ENCODE data around the gene RAB1A.

RAB1A gene

GRCh38 chr2:65093211-65093610, 36.7 kb downstream of the RAB1A start:
- no peak for TF ChIP-seq FOXP2 (optimal IDR thresholded peaks at IDR 0.05; ENCODE audit: borderline replicate concordance, extremely low read depth, extremely low read length, insufficient read depth)
- TF ChIP-seq REST (IDR thresholded peaks at IDR 0.05; ENCODE audit: insufficient read depth in 1 of 2, low read depth in 2 of 2, low read length in 2 of 2): no peak
- no peak for TF ChIP-seq SIN3A (IDR thresholded peaks at IDR 0.05; ENCODE audit: borderline replicate concordance, insufficient read depth, low read length)
- no peak for TF ChIP-seq TAF1 (IDR thresholded peaks at IDR 0.05; ENCODE audit: borderline replicate concordance, insufficient read depth, low read length)
- no peak for TF ChIP-seq POLR2AphosphoS5 (IDR thresholded peaks at IDR 0.05; ENCODE audit: low read depth, low read length)

GRCh38 chr2:65092791-65093190, 37.1 kb downstream of the RAB1A start:
- TF ChIP-seq REST (IDR thresholded peaks at IDR 0.05; ENCODE audit: insufficient read depth in 1 of 2, low read depth in 2 of 2, low read length in 2 of 2): no peak
- TF ChIP-seq SIN3A (IDR thresholded peaks at IDR 0.05; ENCODE audit: borderline replicate concordance, insufficient read depth, low read length): no peak
- TF ChIP-seq POLR2AphosphoS5 (IDR thresholded peaks at IDR 0.05; ENCODE audit: low read depth, low read length): no peak
- no peak for TF ChIP-seq TAF1 (IDR thresholded peaks at IDR 0.05; ENCODE audit: borderline replicate concordance, insufficient read depth, low read length)
- TF ChIP-seq FOXP2 (optimal IDR thresholded peaks at IDR 0.05; ENCODE audit: borderline replicate concordance, extremely low read depth, extremely low read length, insufficient read depth): no peak

GRCh38 chr2:65085148-65085547, 44.8 kb downstream of the RAB1A start:
- TF ChIP-seq SIN3A (IDR thresholded peaks at IDR 0.05; ENCODE audit: borderline replicate concordance, insufficient read depth, low read length) (no peak), REST (IDR thresholded peaks at IDR 0.05; ENCODE audit: insufficient read depth in 1 of 2, low read depth in 2 of 2, low read length in 2 of 2) (no peak), TAF1 (IDR thresholded peaks at IDR 0.05; ENCODE audit: borderline replicate concordance, insufficient read depth, low read length) (no peak), FOXP2 (optimal IDR thresholded peaks at IDR 0.05; ENCODE audit: borderline replicate concordance, extremely low read depth, extremely low read length, insufficient read depth) (no peak), POLR2AphosphoS5 (IDR thresholded peaks at IDR 0.05; ENCODE audit: low read depth, low read length) (no peak)

- TF ChIP-seq TAF1 (IDR thresholded peaks at IDR 0.05; ENCODE audit: borderline replicate concordance, insufficient read depth, low read length) (no peak), REST (IDR thresholded peaks at IDR 0.05; ENCODE audit: insufficient read depth in 1 of 2, low read depth in 2 of 2, low read length in 2 of 2) (no peak), SIN3A (IDR thresholded peaks at IDR 0.05; ENCODE audit: borderline replicate concordance, insufficient read depth, low read length) (no peak), FOXP2 (optimal IDR thresholded peaks at IDR 0.05; ENCODE audit: borderline replicate concordance, extremely low read depth, extremely low read length, insufficient read depth) (no peak), POLR2AphosphoS5 (IDR thresholded peaks at IDR 0.05; ENCODE audit: low read depth, low read length) (no peak)
These were observed 48.6 kb downstream of the RAB1A start for GRCh38 chr2:65081232-65081685.

- TF ChIP-seq POLR2AphosphoS5 (IDR thresholded peaks at IDR 0.05; ENCODE audit: low read depth, low read length) (no peak), REST (IDR thresholded peaks at IDR 0.05; ENCODE audit: insufficient read depth in 1 of 2, low read depth in 2 of 2, low read length in 2 of 2) (no peak), TAF1 (IDR thresholded peaks at IDR 0.05; ENCODE audit: borderline replicate concordance, insufficient read depth, low read length) (no peak), SIN3A (IDR thresholded peaks at IDR 0.05; ENCODE audit: borderline replicate concordance, insufficient read depth, low read length) (no peak), FOXP2 (optimal IDR thresholded peaks at IDR 0.05; ENCODE audit: borderline replicate concordance, extremely low read depth, extremely low read length, insufficient read depth) (no peak)
These were observed 50.9 kb downstream of the RAB1A start for GRCh38 chr2:65079017-65079416.

Measured in PFSK-1 (cell line).